Kidney glomerular epithelial cell (primary cell): ENCODE results near the gene VTI1A.

Source experiments
- DNase-seq: peaks from one replicate; lab custom pipeline; 2025; lab: John Stamatoyannopoulos, UW

Gene VTI1A

GRCh38 chr10:112546474-112546873 is 99.5 kb downstream of the VTI1A start:
- DNase-seq, result no peak

GRCh38 chr10:112548535-112549276 is 101.7 kb downstream of the VTI1A start:
- no peak for DNase-seq

GRCh38 chr10:112552593-112553110 is 105.6 kb downstream of the VTI1A start:
- DNase-seq, result no peak

DNA sequence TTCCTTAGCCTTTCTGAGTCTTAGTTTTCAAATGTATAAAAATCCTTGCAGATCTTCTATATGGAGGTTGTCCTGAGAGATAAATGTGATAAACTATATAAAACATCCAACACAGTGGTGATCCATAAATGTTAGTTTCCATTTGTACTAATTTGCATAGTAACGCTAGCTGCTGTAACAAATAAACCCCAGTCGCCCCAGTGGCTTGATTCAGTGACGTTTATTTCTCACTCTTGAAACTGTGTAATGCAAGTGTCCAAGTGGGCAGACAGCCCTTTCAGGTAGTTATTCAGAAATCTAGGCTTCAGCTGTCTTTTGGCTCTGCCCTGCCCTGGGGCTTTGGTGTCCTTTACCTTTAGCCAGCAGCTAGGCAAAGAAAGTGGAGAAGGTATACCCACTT is 106.3 kb downstream of the VTI1A start:
- no peak for DNase-seq

- no peak for DNase-seq
Measured at GRCh38 chr10:112554263-112554662, 107.2 kb downstream of the VTI1A start.

GRCh38 chr10:112557197-112557596 is 110.2 kb downstream of the VTI1A start:
- no peak for DNase-seq

DNA sequence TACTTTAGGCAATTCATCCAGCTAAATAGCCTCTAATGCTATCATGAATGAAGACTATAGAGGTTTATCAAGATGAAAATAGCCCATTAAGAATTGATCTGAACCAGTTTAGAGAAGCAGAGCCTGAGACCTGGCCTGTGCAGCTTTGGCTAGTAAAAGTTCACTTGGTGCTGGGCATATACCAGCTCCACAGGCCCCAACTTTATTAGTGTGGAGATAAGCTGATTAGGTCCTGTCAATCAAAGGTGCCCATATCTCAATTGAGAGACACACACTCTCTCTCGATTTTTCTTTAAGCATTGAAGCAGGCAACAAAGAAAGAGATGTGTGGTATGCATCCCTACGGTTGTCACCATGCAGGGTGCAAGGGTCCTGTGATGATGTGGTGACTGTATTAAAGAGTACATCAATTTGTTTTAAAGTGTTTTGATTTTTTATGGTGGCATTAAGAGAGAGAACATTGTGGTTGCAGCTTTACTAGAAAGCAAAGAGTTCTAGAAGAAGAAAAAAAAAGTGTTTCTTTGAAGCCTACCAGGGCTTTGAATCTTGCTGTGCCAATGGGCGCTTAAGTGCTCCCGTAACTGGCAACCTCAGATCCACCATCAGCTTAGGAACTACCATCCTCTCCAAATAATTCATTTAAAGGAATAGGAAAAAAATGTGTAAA is 111.6 kb downstream of the VTI1A start:
- no peak for DNase-seq

GRCh38 chr10:112559349-112559748 is 112.3 kb downstream of the VTI1A start:
- DNase-seq, result no peak

DNA sequence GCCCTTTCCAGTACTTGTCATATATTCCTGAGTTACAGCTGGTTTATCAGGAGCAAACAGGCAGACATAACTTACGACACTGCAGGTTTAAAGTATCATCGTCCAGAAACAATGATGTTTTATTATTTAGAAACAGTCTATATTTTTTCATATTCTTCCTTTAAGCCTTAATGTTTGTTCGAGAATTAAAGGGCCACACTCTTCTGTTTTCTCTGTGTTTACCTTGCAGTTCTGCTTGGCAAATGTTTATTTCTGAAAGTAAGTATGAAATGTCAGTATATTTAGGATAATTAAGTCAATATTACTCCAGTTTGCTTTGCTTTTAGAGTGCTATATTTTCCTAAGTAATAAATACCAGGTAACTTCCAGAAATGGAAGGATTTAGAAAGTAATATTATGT is 115.1 kb downstream of the VTI1A start:
- DNase-seq, result no peak

DNA sequence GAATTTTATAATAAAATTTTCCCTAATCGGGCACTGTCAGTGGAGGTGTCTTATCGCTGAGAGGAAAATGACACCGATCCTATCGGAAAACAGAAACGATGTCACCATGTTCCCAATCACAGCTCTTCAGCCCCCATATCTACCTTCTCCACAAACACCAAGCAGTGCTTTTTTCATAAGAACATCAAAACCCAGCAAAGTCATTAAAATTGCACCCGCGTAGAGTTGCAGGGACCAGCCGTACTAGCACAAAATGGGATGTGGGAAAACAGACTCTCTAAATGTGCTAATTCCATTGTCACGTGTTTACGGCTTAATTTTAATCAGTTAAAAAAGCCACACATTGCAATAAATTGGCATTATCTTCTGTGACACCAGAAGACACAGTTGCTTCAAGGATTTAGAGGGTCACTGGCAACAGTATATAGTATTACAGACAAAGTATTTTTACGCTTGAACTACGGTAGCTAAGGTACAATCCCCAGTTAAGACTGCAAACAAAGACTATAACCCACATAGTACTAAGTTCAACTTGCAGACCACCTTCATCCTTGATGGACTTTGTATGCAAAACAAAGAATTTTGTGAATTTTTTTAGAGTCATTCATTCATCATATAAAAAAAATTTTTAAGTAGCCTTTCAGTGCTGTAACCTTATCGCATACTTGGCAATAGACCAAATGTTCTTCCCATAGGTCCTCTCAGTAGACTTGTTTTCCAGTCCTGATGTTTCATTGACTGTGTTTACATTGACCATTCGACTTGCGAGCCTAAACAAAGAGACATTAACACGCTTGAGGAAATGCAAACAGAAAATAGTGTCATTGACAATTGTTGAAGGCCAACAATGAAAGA is 116.0 kb downstream of the VTI1A start:
- DNase-seq, result no peak

DNA sequence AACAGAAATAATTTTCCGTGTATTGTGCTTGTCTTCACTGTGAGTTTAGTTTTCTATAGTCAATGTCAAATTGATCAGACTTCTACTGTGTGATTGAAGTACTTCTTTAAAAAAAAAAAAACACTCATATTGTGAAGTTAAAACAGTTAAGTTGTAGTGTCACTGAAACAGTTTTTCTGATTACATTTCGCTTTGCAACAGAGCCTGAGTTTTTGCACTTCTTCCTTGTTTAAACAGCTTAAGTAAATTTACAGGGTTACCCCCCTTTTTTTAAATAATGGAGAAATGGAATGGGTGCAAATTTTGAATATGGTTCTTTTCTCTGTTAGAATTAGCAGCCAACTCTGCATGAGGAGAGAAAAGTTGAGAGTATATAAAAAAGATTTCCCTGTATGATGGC is 117.3 kb downstream of the VTI1A start:
- DNase-seq, result no peak

GRCh38 chr10:112565434-112566053 is 118.5 kb downstream of the VTI1A start:
- DNase-seq, result peak; percentile 80

GRCh38 chr10:112570585-112570984 is 123.6 kb downstream of the VTI1A start:
- DNase-seq, result peak; percentile 49

DNA sequence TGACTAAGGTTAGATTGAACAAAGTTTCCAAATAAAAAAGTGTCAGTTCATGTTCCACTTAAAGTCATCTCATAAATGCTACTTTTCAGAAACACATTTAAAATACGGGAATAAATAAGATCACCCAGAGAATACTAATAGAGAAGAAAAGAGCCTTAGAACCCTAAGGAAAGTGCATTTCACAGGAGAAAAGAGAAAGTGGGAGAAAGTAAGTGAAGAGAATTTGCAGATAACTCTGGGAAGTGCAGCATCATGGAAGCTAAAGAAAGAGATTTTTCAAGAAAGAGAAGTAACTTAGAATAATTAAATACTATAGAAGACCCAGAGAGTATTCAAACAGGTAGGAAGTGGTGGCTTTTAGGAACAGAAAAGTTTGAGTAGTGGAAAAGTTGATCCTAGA is 132.6 kb downstream of the VTI1A start:
- DNase-seq, result no peak

DNA sequence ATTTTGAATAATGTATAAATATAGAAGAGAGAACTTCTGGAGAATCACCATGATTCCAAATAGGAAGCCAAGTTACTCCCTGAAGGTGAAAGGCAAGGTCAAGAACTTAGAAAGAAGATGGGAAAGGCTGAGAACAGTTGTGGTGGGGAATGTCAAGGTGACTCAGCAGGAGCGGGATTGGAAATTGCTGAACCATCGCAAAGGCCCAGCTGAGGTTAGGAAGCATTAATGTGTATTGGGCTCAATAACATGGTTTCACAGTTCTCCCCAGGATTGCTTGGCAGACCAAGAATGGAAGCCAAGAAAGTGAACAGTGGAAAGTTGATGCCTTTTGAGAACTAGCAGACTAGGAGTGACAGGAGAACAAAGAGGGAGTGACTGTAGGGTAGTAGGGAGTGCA is 133.3 kb downstream of the VTI1A start:
- no peak for DNase-seq

- DNase-seq, result no peak
Measured at GRCh38 chr10:112581921-112582320, 134.9 kb downstream of the VTI1A start.

- DNase-seq, result no peak
Measured at GRCh38 chr10:112583236-112583939, 136.4 kb downstream of the VTI1A start.

DNA sequence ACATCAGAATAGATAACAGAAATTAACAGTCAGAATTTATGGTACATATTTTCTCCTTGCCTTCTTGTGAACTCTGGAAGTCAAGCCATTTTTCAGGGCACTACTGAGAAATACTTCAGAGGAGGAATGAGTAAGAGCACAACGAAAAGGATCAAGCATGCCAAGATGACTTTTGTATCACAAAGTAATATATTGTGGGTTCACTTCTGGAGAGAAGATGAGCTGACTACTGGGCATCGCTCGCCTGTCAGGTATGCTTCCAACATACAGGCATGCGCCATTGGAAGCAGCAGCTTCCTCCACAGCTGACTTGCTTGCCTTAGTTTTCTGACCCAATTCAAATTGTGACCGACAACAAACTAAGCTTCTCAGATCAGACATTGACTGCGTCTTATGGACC is 137.3 kb downstream of the VTI1A start:
- no peak for DNase-seq

DNA sequence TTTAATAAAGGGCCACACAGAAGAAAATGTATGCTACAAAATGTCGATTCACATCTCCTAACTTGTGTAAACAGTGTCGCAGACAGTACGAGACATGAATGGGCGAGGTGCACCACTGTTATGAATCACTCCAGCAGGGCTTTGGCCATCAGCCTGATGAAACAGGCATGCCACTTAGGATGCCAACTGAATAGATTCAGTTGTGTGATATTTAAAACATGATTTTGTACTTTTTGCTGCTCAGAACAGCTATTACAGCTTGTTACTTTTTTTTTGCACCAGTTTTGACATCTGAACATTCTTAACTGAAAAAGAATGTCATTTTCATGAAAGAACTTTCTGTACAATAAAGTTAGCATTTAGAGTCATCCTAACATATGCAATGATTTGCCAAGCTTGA is 138.1 kb downstream of the VTI1A start:
- DNase-seq, result peak; percentile 41

- no peak for DNase-seq
Measured at GRCh38 chr10:112585960-112586359, 138.9 kb downstream of the VTI1A start.

- DNase-seq, result no peak
Measured at GRCh38 chr10:112587729-112588128, 140.7 kb downstream of the VTI1A start.
